ENCODE measurements around the gene NYAP2.

The NYAP2 gene

DNA sequence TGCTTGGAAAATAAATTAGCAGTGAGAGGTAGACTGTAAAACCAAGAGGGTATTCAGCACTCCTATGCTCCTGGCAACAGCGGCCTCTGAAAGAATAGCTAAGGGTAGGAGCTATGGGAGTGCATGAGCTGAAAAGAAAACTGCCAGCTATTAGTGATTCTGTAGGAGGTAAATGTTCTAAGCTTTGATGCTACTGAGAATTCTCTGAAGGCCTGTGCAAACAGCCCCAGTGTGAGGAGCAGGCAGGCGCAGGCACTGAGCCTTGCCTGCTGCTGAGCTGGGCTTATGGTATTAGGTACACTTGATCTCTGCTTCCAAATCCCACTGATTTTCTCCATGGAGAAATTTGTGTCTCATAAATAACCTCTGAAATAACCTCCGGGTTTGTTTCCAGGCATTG, 86.7 kb downstream of the NYAP2 start:
- no peak for DNase-seq (ENCODE audit: low read depth)

DNA sequence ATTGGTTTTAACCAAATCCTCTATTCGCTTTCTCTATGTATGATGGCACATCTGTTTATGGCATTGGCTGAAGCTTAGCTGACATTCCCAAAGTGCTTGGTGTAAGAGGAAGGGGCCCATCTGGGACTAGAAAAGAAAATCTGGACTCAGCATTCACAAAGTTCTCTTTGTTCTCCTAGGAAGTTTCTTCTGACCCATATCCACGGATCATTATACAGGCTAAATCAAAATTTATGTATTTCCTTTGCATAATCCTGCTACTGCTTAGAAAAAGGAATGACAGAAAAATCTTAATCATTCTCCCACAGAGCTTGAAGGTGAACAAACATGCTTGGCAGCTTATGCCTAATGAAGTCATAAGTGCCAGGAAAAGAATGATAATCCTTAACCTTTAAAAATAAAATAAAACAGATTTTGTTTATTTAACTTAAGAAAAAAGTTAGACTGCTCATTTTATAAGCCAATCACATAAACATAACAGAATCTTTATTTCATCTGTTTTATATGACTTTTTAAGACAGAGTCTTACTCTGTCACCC, 88.4 kb downstream of the NYAP2 start:
- DNase-seq (ENCODE audit: low read depth), result no peak

DNA sequence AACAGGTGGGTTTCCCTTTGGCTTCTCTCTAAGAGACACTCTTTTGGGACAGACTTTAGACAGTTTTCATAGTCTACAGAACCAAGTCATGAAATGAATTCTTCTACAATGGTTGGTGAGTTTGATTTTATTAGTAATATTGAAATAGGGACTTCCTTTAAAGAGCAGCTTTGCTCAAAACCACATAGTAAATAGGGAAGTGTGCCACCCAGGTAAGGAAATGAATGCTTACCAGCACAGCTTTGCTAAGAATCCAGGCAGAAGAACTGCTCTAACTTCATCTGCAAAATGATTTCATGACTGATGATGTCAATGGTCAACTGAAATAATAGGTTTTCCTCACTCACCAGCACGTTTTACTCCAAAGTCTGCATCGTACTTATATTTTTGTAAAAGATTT, 89.2 kb downstream of the NYAP2 start:
- DNase-seq (ENCODE audit: low read depth), result no peak

GRCh38 chr2:225493420-225494099, 94.0 kb downstream of the NYAP2 start:
- no peak for DNase-seq (ENCODE audit: low read depth)

- DNase-seq (ENCODE audit: low read depth), result no peak
These were observed 94.6 kb downstream of the NYAP2 start for GRCh38 chr2:225494100-225494459.

DNA sequence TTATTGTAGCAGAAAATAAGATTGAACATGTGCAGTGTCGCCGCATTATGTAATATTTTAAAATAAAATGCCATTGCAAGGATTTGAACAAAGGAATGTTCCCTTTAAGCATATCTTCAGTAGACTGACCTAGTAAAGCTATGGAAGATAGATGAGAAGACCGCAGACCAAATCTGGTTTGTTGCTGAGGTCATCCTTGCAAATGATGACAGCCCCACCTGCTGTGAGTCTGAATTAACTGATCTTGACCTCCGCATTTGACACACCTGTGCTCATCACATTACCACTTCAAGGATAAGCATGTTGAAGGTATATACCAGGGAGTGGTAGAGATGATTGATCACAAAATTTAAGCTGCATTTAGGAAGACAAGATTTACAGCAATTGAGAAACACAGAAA, 96.2 kb downstream of the NYAP2 start:
- DNase-seq (ENCODE audit: low read depth), result no peak

GRCh38 chr2:225496568-225496967, 97.1 kb downstream of the NYAP2 start:
- DNase-seq (ENCODE audit: low read depth), result no peak

GRCh38 chr2:225497166-225497565, 97.7 kb downstream of the NYAP2 start:
- no peak for DNase-seq (ENCODE audit: low read depth)

DNA sequence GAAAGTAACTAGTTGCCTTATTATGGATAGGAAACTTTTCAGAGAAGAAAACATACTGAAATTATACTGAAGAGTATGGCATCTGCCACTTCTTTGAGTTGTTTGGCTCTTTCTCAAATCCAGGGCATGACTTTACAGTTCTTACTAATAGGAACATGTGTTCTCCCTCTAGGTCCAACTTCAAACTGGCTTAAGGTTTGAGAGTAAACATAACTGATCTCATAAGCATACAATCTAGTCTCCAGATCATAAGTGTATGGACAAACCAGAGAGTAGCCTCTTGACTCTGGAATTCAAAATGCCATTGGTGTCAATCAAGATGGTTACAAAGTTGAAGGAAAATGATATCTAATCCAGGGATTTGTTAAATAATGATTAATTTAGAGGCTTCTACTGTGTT, 101.5 kb downstream of the NYAP2 start:
- DNase-seq (ENCODE audit: low read depth), result no peak

GRCh38 chr2:225502971-225503370, 103.5 kb downstream of the NYAP2 start:
- DNase-seq (ENCODE audit: low read depth), result no peak

- DNase-seq (ENCODE audit: low read depth), result no peak
These were observed 111.3 kb downstream of the NYAP2 start for GRCh38 chr2:225510796-225511195.

DNA sequence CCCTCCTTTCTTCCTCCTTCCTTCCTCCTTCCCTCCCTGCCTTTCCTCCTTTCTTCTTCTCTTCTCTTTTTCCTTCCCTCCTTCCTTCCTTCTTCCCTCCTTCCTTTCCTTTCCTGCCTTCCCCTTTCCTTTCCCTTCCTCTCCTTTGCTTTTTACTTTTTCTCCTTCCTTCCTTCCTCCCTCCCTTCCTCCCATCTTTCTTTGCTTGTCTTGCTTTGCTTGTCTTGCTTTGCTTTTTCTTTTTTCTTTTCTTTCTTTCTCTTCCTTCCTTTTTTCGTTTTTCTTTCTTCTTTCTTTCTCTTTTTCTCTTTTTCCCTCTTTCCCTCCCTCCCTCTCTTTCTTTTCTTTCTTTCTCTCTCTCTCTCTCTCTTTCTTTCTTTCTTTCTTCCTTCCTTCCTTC, 113.0 kb downstream of the NYAP2 start:
- DNase-seq (ENCODE audit: low read depth), result no peak

- no peak for DNase-seq (ENCODE audit: low read depth)
These were observed 113.5 kb downstream of the NYAP2 start for GRCh38 chr2:225512876-225513540.

DNA sequence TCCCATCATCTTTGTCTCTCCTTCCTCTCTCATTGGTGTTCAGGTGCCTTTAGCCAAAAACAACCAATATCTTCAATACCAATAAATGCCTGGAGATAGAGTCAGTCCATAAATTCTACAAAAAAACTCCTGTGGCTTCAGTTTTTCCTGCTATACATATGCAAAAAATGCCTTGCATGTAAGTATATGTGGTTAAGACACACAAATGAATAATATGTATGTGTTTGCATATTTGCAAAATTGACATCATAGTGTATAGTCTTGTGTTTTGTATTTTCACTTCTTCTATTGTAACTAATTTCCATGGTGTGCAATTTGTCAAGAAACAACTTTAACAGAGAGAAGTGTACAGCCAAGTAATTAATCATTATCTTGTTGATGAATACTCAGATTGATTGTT, 115.5 kb downstream of the NYAP2 start:
- no peak for DNase-seq (ENCODE audit: low read depth)

- no peak for DNase-seq (ENCODE audit: low read depth)
These were observed 127.4 kb downstream of the NYAP2 start for GRCh38 chr2:225526760-225527390.

DNA sequence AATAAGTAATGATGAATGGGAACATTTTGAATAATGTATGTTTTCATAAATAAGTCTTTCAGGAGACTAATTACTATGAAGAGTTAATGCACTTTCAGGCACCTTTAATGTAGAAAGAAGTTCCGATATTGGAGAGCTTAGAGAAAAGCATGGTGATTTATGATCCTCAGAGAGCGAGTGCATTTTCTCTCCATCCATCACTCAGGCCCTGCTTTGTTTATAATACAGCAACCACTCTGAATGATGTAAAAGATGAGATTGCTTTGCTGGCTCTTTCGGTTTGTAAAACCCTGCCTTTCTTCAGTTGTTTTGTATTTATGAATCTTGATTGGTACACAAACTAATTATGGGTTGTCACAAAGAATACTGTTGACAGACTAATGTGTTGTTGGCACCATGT, 132.0 kb downstream of the NYAP2 start:
- DNase-seq (ENCODE audit: low read depth), result no peak

DNA sequence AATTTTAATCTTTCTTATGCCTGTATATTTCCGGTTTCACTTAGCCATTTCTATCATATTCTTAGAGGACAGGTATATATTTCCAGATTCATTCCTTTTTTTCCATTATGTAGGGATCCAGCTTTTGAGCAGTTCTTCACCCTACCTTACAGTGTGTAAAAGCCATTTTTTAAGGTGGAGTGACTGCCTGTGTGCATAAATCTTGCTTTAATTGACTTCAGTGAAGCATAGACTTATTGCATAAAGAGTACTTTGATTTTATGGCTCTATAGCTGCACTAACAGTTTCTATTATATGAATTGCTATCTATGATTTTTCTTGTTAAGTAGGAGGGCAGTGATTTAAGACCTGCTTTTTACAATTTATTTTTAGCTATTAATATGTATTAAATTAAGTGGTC, 132.6 kb downstream of the NYAP2 start:
- DNase-seq (ENCODE audit: low read depth), result no peak

- DNase-seq (ENCODE audit: low read depth), result no peak
These were observed 134.5 kb downstream of the NYAP2 start for GRCh38 chr2:225534037-225534436.

DNA sequence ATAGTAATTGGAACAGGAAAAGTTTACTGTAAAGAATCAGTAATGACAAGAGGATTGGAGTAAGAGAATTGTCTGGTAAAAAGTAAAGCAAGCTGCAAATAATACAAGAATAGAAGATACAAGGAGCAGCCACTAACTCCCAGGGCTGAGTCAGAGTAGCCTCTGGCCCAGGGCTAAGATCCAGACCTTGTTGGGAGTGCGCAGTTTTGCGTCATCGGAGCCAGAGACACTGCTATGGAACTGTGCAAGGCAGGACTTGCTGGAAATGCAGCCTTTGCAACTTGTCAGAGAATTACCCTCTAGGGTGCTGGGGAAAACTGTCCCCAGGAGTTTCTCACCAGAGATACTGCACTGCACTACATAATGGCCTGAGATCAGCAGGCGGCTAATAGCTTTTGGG, 135.2 kb downstream of the NYAP2 start:
- DNase-seq (ENCODE audit: low read depth), result no peak

GRCh38 chr2:225536036-225536435, 136.5 kb downstream of the NYAP2 start:
- DNase-seq (ENCODE audit: low read depth), result no peak

- no peak for DNase-seq (ENCODE audit: low read depth)
These were observed 144.1 kb downstream of the NYAP2 start for GRCh38 chr2:225543626-225544025.

GRCh38 chr2:225556461-225556860, 157.0 kb downstream of the NYAP2 start:
- DNase-seq (ENCODE audit: low read depth), result no peak

- DNase-seq (ENCODE audit: low read depth), result no peak
These were observed 159.0 kb downstream of the NYAP2 start for GRCh38 chr2:225558399-225559071.
